ENCODE results near the gene FTH1.

- peak; percentile 46; the same call in 1 of the 2 replicates for TF ChIP-seq CEBPB (IDR thresholded peaks at IDR 0.05; ENCODE audit: low read depth, low read length)
- TF ChIP-seq CTCF (conservative IDR thresholded peaks at IDR 0.05; ENCODE audit: low read depth, low read length): no peak
- TF ChIP-seq RFX5 (IDR thresholded peaks at IDR 0.05; ENCODE audit: low read depth, low read length): no peak
- no peak for TF ChIP-seq BHLHE40 (IDR thresholded peaks at IDR 0.05; ENCODE audit: low read depth, low read length)
- TF ChIP-seq RCOR1 (IDR thresholded peaks at IDR 0.05; ENCODE audit: insufficient replicate concordance, low read length): no peak
- TF ChIP-seq POLR2A (IDR thresholded peaks at IDR 0.05; ENCODE audit: low read depth, low read length): no peak
Measured at GRCh38 chr11:61985869-61986268, 18.4 kb upstream of the FTH1 start.

Measured in IMR-90 (cell line).